BLaER1 (cell line): Measurements from ENCODE around the gene RPL31.

Source experiments
- H3K27ac ChIP-seq: shearing (Covaris generic); formaldehyde crosslinking; 2 replicates; pipeline ENCODE4 v1.8.1; 2022
- H3K27me3 ChIP-seq: shearing (Covaris generic); formaldehyde crosslinking; 2 replicates; pipeline ENCODE4 v1.8.1; 2022
- H3K36me3 ChIP-seq: shearing (Covaris generic); formaldehyde crosslinking; 2 replicates; pipeline ENCODE4 v1.8.1; 2022
- H3K4me1 ChIP-seq: shearing (Covaris generic); formaldehyde crosslinking; 2 replicates; pipeline ENCODE4 v1.8.1; 2022
- H3K4me2 ChIP-seq: shearing (Covaris generic); formaldehyde crosslinking; 2 replicates; pipeline ENCODE4 v1.8.1; 2022
- H3K4me3 ChIP-seq: shearing (Covaris generic); formaldehyde crosslinking; 2 replicates; pipeline ENCODE4 v1.8.1; 2022
- H3K9ac ChIP-seq: shearing (Covaris generic); formaldehyde crosslinking; 2 replicates; pipeline ENCODE4 v1.8.1; 2022
- H3K9me3 ChIP-seq: shearing (Covaris generic); formaldehyde crosslinking; 2 replicates; pipeline ENCODE4 v1.8.1; 2022
- H4K20me1 ChIP-seq: shearing (Covaris generic); formaldehyde crosslinking; 2 replicates; pipeline ENCODE4 v1.8.1; 2022
- Cebpa-rat ChIP-seq: shearing (Covaris generic); IDR thresholded peaks from 2 replicates; pipeline ENCODE4 v1.8.1; 2022

The RPL31 gene

GRCh38 chr2:101023327-101024107, 21.4 kb downstream of the RPL31 start:
- Histone ChIP-seq H3K9ac (no peak overlapping the region), H3K27ac (no peak overlapping the region), H3K36me3 (peaks cover 31% of the 10 kb centered on the region), H3K4me3 (no peak overlapping the region), H3K4me1 (0 out of 2 replicates have a peak, but pooled peaks cover 4% of the 10 kb centered on the region), H4K20me1 (peaks cover 14% of the 10 kb centered on the region; the same call in 1 of the 2 replicates), H3K4me2 (no peak overlapping the region), H3K9me3 (no peaks in the 10 kb centered on the region), H3K27me3 (no peaks in the 10 kb centered on the region)
- no peak for TF ChIP-seq Cebpa-rat

DNA sequence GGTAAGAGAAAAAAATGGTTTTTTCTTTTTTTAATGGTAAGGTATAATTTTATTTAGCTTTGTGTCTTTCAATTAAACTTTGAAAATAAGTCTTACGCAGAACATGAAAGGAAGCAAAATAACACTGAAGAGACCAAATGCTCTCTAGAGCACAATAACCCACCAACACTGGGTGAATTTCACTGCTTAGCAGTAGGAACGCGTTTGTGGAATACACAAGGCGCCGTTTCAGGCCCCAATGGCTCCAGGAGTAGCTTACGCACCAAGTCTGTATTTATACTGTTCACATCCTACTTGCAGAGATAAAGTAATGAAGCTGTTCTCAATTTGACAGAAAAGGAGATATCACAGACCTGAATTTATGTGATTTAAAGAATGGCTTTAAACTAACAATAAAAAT, 23.5 kb downstream of the RPL31 start:
- Histone ChIP-seq H3K9ac (no peak overlapping the region), H4K20me1 (0 out of 2 replicates have a peak, but pooled peaks cover 6% of the 10 kb centered on the region), H3K4me1 (0 out of 2 replicates have a peak, but pooled peaks cover 4% of the 10 kb centered on the region), H3K27ac (no peak overlapping the region), H3K27me3 (no peaks in the 10 kb centered on the region), H3K36me3 (peaks cover 18% of the 10 kb centered on the region), H3K4me2 (no peak overlapping the region), H3K9me3 (peaks cover 7% of the 10 kb centered on the region), H3K4me3 (no peak overlapping the region)
- TF ChIP-seq Cebpa-rat = no peak

- peaks cover 7% of the 10 kb centered on the region for H3K9me3 ChIP-seq
- no peak overlapping the region for H3K27ac ChIP-seq
- H3K4me3 ChIP-seq = no peak overlapping the region
- H3K4me1 ChIP-seq = 0 out of 2 replicates have a peak, but pooled peaks cover 4% of the 10 kb centered on the region
- H3K27me3 ChIP-seq = no peaks in the 10 kb centered on the region
- TF ChIP-seq Cebpa-rat = no peak
- H3K4me2 ChIP-seq = no peak overlapping the region
- H4K20me1 ChIP-seq = no peaks in the 10 kb centered on the region
- H3K36me3 ChIP-seq = peaks cover 11% of the 10 kb centered on the region
- H3K9ac ChIP-seq = no peak overlapping the region
Measured at GRCh38 chr2:101026253-101026701, 24.2 kb downstream of the RPL31 start.

- Histone ChIP-seq H3K4me1 (0 out of 2 replicates have a peak, but pooled peaks cover 4% of the 10 kb centered on the region), H3K4me3 (no peak overlapping the region)
Measured at GRCh38 chr2:101026923-101027469, 24.9 kb downstream of the RPL31 start.

GRCh38 chr2:101027852-101028251, 25.8 kb downstream of the RPL31 start:
- H3K27ac ChIP-seq = no peak overlapping the region
- no peaks in the 10 kb centered on the region for H3K27me3 ChIP-seq
- no peak overlapping the region for H3K9ac ChIP-seq
- TF ChIP-seq Cebpa-rat = no peak
- H3K4me3 ChIP-seq = no peak overlapping the region
- no peaks in the 10 kb centered on the region for H3K36me3 ChIP-seq
- H3K4me1 ChIP-seq = 0 out of 2 replicates have a peak, but pooled peaks cover 4% of the 10 kb centered on the region
- H3K9me3 ChIP-seq = peaks cover 7% of the 10 kb centered on the region
- H3K4me2 ChIP-seq = no peak overlapping the region
- no peaks in the 10 kb centered on the region for H4K20me1 ChIP-seq

More at GRCh38 chr2:101026923-101027469, 24.9 kb downstream of the RPL31 start:
- Histone ChIP-seq H4K20me1 (no peaks in the 10 kb centered on the region), H3K4me2 (no peak overlapping the region), H3K9me3 (peaks cover 7% of the 10 kb centered on the region), H3K36me3 (peaks cover 4% of the 10 kb centered on the region), H3K27me3 (no peaks in the 10 kb centered on the region), H3K9ac (no peak overlapping the region), H3K27ac (no peak overlapping the region)
- TF ChIP-seq Cebpa-rat = no peak

GRCh38 chr2:101030866-101031554, 28.9 kb downstream of the RPL31 start:
- TF ChIP-seq Cebpa-rat = no peak
- Histone ChIP-seq H3K9ac (no peak overlapping the region), H3K4me1 (no peaks in the 10 kb centered on the region), H3K27me3 (no peaks in the 10 kb centered on the region), H4K20me1 (no peaks in the 10 kb centered on the region), H3K36me3 (no peaks in the 10 kb centered on the region), H3K9me3 (peaks cover 7% of the 10 kb centered on the region), H3K4me3 (no peak overlapping the region), H3K4me2 (no peak overlapping the region), H3K27ac (no peak overlapping the region)

GRCh38 chr2:101032084-101032776, 30.1 kb downstream of the RPL31 start:
- Histone ChIP-seq H3K4me2 (no peak overlapping the region), H3K9ac (no peak overlapping the region), H3K4me1 (no peaks in the 10 kb centered on the region), H3K27me3 (no peaks in the 10 kb centered on the region), H3K4me3 (no peak overlapping the region), H3K27ac (no peak overlapping the region), H3K9me3 (peaks cover 7% of the 10 kb centered on the region), H3K36me3 (no peaks in the 10 kb centered on the region), H4K20me1 (no peaks in the 10 kb centered on the region)
- no peak for TF ChIP-seq Cebpa-rat

GRCh38 chr2:101036562-101036961, 34.5 kb downstream of the RPL31 start:
- no peak overlapping the region for H3K27ac ChIP-seq
- H3K4me2 ChIP-seq = no peak overlapping the region
- H3K4me1 ChIP-seq = no peaks in the 10 kb centered on the region
- no peaks in the 10 kb centered on the region for H3K9me3 ChIP-seq
- TF ChIP-seq Cebpa-rat = no peak
- no peaks in the 10 kb centered on the region for H3K36me3 ChIP-seq
- no peak overlapping the region for H3K9ac ChIP-seq
- H3K4me3 ChIP-seq = no peak overlapping the region
- no peaks in the 10 kb centered on the region for H4K20me1 ChIP-seq
- H3K27me3 ChIP-seq = no peaks in the 10 kb centered on the region

GRCh38 chr2:101037161-101037755, 35.2 kb downstream of the RPL31 start:
- Histone ChIP-seq H3K4me2 (no peak overlapping the region), H3K27ac (no peak overlapping the region), H3K27me3 (no peaks in the 10 kb centered on the region), H4K20me1 (no peaks in the 10 kb centered on the region), H3K9ac (no peak overlapping the region), H3K4me3 (no peak overlapping the region), H3K36me3 (no peaks in the 10 kb centered on the region), H3K4me1 (no peaks in the 10 kb centered on the region), H3K9me3 (no peaks in the 10 kb centered on the region)
- TF ChIP-seq Cebpa-rat = no peak
